IMR-90 (cell line): Measurements from ENCODE around the gene TPST1. TPM values are rescaled to one million over a fixed set of nuclear protein-coding genes. Genes with fewer than 3 reads are reported as not detected.

Experiments
- ATAC-seq: fragments of 200-7000 bp; cut with Tn5 transposase; 2 replicates; pipeline ENCODE4 v1.9.1; 2020; ENCODE audit warnings: low read depth, mild to moderate bottlenecking, moderate library complexity
- BruUV-seq: library from RNA; stranded (reverse); fragments of 400-500 nt; replicated peaks from 2 replicates; lab custom pipeline; 2021; lab: Mats Ljungman, UMichigan
- CTCF ChIA-PET: fragments of 300-600 bp; formaldehyde crosslinking; extraction: SDS; loops from one replicate; lab custom pipeline; 2021; ENCODE audit warnings: antibody characterized with exemption; lab: Yijun Ruan, JAX
- POLR2A ChIA-PET: fragments of 300-600 bp; sonication (Branson Sonifier 250); formaldehyde crosslinking; loops from one replicate; lab custom pipeline; 2022; ENCODE audit warnings: antibody characterized with exemption; ENCODE audit not compliant: unreplicated experiment; lab: Charles Lee
- DNase-seq: peaks from one replicate; pipeline ENCODE4 v3.0.0; 2013
- H2AFZ ChIP-seq: replicated peaks from 2 replicates; pipeline ENCODE3; 2013; ENCODE audit warnings: low read length, mild to moderate bottlenecking; ENCODE audit not compliant: poor library complexity
- H2AK5ac ChIP-seq: 2 replicates; pipeline ENCODE4 v1.6.1; 2013; ENCODE audit warnings: low read depth, low read length, inconsistent platforms
- H2AK9ac ChIP-seq: replicated peaks from 2 replicates; pipeline ENCODE3; 2013; ENCODE audit warnings: mild to moderate bottlenecking, low read depth, low read length, moderate library complexity; ENCODE audit not compliant: poor library complexity
- H2BK120ac ChIP-seq: 2 replicates; pipeline ENCODE4 v1.6.1; 2013; ENCODE audit warnings: low read depth, low read length, inconsistent platforms
- H2BK15ac ChIP-seq: 3 replicates; pipeline ENCODE4 v1.6.1; 2013; ENCODE audit warnings: low read depth, low read length, inconsistent platforms
- H2BK20ac ChIP-seq: 2 replicates; pipeline ENCODE4 v1.6.1; 2013; ENCODE audit warnings: low read depth, mild to moderate bottlenecking, inconsistent platforms, low read length, moderate library complexity
- H2BK5ac ChIP-seq: 2 replicates; pipeline ENCODE4 v1.6.1; 2013; ENCODE audit warnings: mild to moderate bottlenecking, low read depth, low read length, inconsistent platforms; ENCODE audit not compliant: poor library complexity, severe bottlenecking
- H3K14ac ChIP-seq: replicated peaks from 2 replicates; pipeline ENCODE4 v1.6.1; 2013; ENCODE audit warnings: low read depth, low read length, inconsistent platforms
- H3K18ac ChIP-seq: 2 replicates; pipeline ENCODE4 v1.6.1; 2013; ENCODE audit warnings: low read depth, low read length, control low read depth
- H3K23ac ChIP-seq: 2 replicates; pipeline ENCODE4 v1.6.1; 2013; ENCODE audit warnings: low read depth, low read length, inconsistent platforms
- H3K27ac ChIP-seq: 2 replicates; pipeline ENCODE4 v1.5.1; 2013; ENCODE audit warnings: mild to moderate bottlenecking, control low read depth, low read length; ENCODE audit not compliant: insufficient read depth
- H3K27me3 ChIP-seq: 2 replicates; pipeline ENCODE4 v1.6.1; 2013; ENCODE audit warnings: low read length; ENCODE audit not compliant: control insufficient read depth, insufficient read depth
- H3K36me3 ChIP-seq: 2 replicates; pipeline ENCODE4 v1.6.1; 2013; ENCODE audit warnings: low read length, mixed read lengths; ENCODE audit not compliant: control insufficient read depth, insufficient read depth
- H3K4ac ChIP-seq: 2 replicates; pipeline ENCODE4 v1.6.1; 2013; ENCODE audit warnings: low read depth, low read length, inconsistent platforms
- H3K4me1 ChIP-seq: 2 replicates; pipeline ENCODE4 v1.6.1; 2013; ENCODE audit warnings: low read length, mixed read lengths; ENCODE audit not compliant: control insufficient read depth, insufficient read depth
- H3K4me2 ChIP-seq: 2 replicates; pipeline ENCODE4 v1.6.1; 2013; ENCODE audit warnings: low read depth, mild to moderate bottlenecking, control low read depth, low read length, moderate library complexity
- H3K4me3 ChIP-seq: 2 replicates; pipeline ENCODE4 v1.5.1; 2013; ENCODE audit warnings: low read depth, mild to moderate bottlenecking, control low read depth, low read length, moderate library complexity; ENCODE audit not compliant: insufficient read depth
- H3K56ac ChIP-seq: 2 replicates; pipeline ENCODE4 v1.6.1; 2013; ENCODE audit warnings: low read length, inconsistent platforms; ENCODE audit not compliant: insufficient read depth; ENCODE audit errors: extremely low read depth
- H3K79me1 ChIP-seq, 2 experiments: 2 replicates each; pipeline ENCODE4 v1.6.1; 2013; ENCODE audit warnings: low read length in 2 of 2, inconsistent platforms in 1 of 2, low read depth in 1 of 2
- H3K9ac ChIP-seq: 2 replicates; pipeline ENCODE4 v1.6.1; 2013; ENCODE audit warnings: low read depth, low read length, control low read depth
- H3K9me1 ChIP-seq: 2 replicates; pipeline ENCODE4 v1.6.1; 2013; ENCODE audit warnings: low read length, inconsistent platforms; ENCODE audit not compliant: insufficient read depth
- H3K9me3 ChIP-seq: 2 replicates; pipeline ENCODE4 v1.6.1; 2013; ENCODE audit warnings: low read length; ENCODE audit not compliant: control insufficient read depth, insufficient read depth
- H4K20me1 ChIP-seq: 2 replicates; pipeline ENCODE4 v1.6.1; 2013; ENCODE audit warnings: low read length, inconsistent platforms; ENCODE audit not compliant: insufficient read depth
- H4K5ac ChIP-seq: 2 replicates; pipeline ENCODE4 v1.6.1; 2013; ENCODE audit warnings: mild to moderate bottlenecking, low read depth, low read length, control low read depth
- H4K8ac ChIP-seq, 2 experiments: 2 replicates each; pipeline ENCODE4 v1.6.1; 2013; ENCODE audit warnings: low read depth in 2 of 2, low read length in 2 of 2, control low read depth in 1 of 2, inconsistent platforms in 1 of 2
- H4K91ac ChIP-seq: 2 replicates; pipeline ENCODE4 v1.6.1; 2013; ENCODE audit warnings: low read depth, low read length, inconsistent platforms; ENCODE audit not compliant: insufficient read depth
- ELK1 ChIP-seq: fragments of 150-350 bp; IDR thresholded peaks from 2 replicates; pipeline ENCODE4 v1.6.1; 2016; ENCODE audit warnings: low read depth, mild to moderate bottlenecking, low read length, moderate library complexity, borderline replicate concordance
- SMC3 ChIP-seq: fragments of 150-350 bp; IDR thresholded peaks from 2 replicates; pipeline ENCODE4 v1.6.1; 2016; ENCODE audit warnings: low read depth, mild to moderate bottlenecking, antibody characterized with exemption, low read length, moderate library complexity
- WGBS, 2 experiments: methylation state at CpG; one replicate each; pipeline versions ENCODE4 v1.1.5 to v1.1.7; 2013; ENCODE audit warnings: missing lambda C conversion rate in 2 of 2; ENCODE audit not compliant: insufficient read length in 1 of 2; ENCODE audit errors: extremely low coverage in 2 of 2; 5-methylcytosine and 5-hydroxymethylcytosine counted together
- dilution Hi-C: fragments of 300-500 bp; cut with HindIII; formaldehyde crosslinking; loops from one replicate; pipeline ENCODE4 v1.14.3; 2018; ENCODE audit warnings: low sequenced_read_pairs; ENCODE audit not compliant: unreplicated experiment
- in situ Hi-C: fragments of 300-500 bp; cut with MboI; formaldehyde crosslinking; loops from 3 replicates; pipeline ENCODE4 v1.14.3; 2019; ENCODE audit warnings: low sequenced_read_pairs, inconsistent platforms, mixed read lengths
- intact Hi-C: fragments of 100-400 bp; cut with micrococcal nuclease; formaldehyde crosslinking; loops from 2 replicates; pipeline ENCODE4 v1.10.0; 2022
- polyA plus RNA-seq, 3 experiments: library from polyadenylated mRNA; depleted of rRNA; stranded (reverse); fragments of >200 nt; gene quantifications; 2 replicates each; pipeline ENCODE4 v1.2.3, GENCODE V29; 2012; ENCODE audit warnings: low replicate concordance in 1 of 3
- total RNA-seq: library from RNA; depleted of rRNA; stranded (reverse); fragments of >200 nt; gene quantifications from 2 replicates; pipeline ENCODE4 v1.2.3, GENCODE V29; 2012

Gene TPST1
- total and polyA plus RNA-seq, 2 of the 4 experiments (the other 2 are of a cell fraction), result 37.7 to 58.6 TPM

- no peak overlapping the region for H3K23ac ChIP-seq
- no peaks in the 10 kb centered on the region for H3K9me1 ChIP-seq
- H2BK120ac ChIP-seq, result no peak overlapping the region
- no peak overlapping the region for H3K4me3 ChIP-seq
- no peak overlapping the region for H3K4ac ChIP-seq
- in situ Hi-C loops (no loop called here), dilution Hi-C loops (no loop called here), intact Hi-C loops (no loop called here)
- WGBS, 2 experiments, result no CpG with 5 or more reads among the region's 5 CpGs
- H4K20me1 ChIP-seq, result no peaks in the 10 kb centered on the region
- H3K27me3 ChIP-seq, result peaks cover 6% of the 10 kb centered on the region
- H2BK15ac ChIP-seq, result no peak overlapping the region
- DNase-seq (no peak), ATAC-seq (no peak)
- H2BK5ac ChIP-seq, result no peak overlapping the region
- no peak overlapping the region for H2AK5ac ChIP-seq
- H3K18ac ChIP-seq, result no peak overlapping the region
- H3K79me1 ChIP-seq, result no peaks in the 10 kb centered on the region
- H3K56ac ChIP-seq, result no peak overlapping the region
- H3K4me1 ChIP-seq, result peaks cover 2% of the 10 kb centered on the region; the same call in 1 of the 2 replicates
- no peak overlapping the region for H4K91ac ChIP-seq
- no peak overlapping the region for H3K9ac ChIP-seq
- H3K9me3 ChIP-seq, result peaks cover 2% of the 10 kb centered on the region; the same call in 1 of the 2 replicates
- no peak for TF ChIP-seq SMC3
- no peak for TF ChIP-seq ELK1
- H3K4me2 ChIP-seq, result no peak overlapping the region
- no peak overlapping the region for H2AK9ac ChIP-seq
- H3K14ac ChIP-seq, result no peak overlapping the region
- CTCF ChIA-PET, result no interaction called here
- H2BK20ac ChIP-seq, result no peak overlapping the region
- H4K8ac ChIP-seq, result no peak overlapping the region
- POLR2A ChIA-PET, result no interaction called here
- no peak overlapping the region for H4K5ac ChIP-seq
- H3K36me3 ChIP-seq, result no peaks in the 10 kb centered on the region
- BruUV-seq, result no TSS peak
- H2AFZ ChIP-seq, result no peak overlapping the region
- no peak overlapping the region for H3K27ac ChIP-seq
Measured at GRCh38 chr7:66190504-66190857, 14.7 kb upstream of the TPST1 start.
